Measurements from ENCODE around the gene TMEM250. TPM values are rescaled to one million over a fixed set of nuclear protein-coding genes. Genes with fewer than 3 reads are reported as not detected.

The TMEM250 gene
- total RNA-seq, 1 experiment from 2014 or later = 26.3 TPM

DNA sequence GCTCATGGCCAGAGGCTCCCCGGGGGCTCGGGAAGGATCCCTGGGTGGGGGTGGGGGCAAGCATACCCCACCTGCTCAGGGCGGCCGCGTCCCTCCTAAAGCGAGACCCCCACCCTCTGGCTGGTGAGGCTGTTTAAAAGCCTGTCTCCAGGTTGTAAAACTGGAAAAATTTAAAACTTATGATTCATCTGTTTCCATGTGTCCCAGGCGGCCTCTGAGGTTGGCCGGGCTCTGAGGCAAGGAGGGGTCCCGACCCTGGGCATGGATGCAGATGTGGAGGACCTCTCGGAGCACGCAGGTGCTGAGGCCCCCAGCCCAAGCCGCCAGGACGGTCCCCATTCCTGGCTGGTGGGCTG is 24.2 kb upstream of the TMEM250 start:
- no TSS peak for BruUV-seq (replicated peaks)
- CTCF ChIA-PET = no interaction called here
- Mint-ChIP-seq H3K4me3 (ENCODE audit: low read depth, unreplicated experiment) (no peak overlapping the region), H3K27me3 (ENCODE audit: unreplicated experiment) (peaks cover 22% of the 10 kb centered on the region), H3K36me3 (ENCODE audit: insufficient read depth, unreplicated experiment) (no peaks in the 10 kb centered on the region), H3K27ac (ENCODE audit: unreplicated experiment) (no peak overlapping the region), H3K9me3 (ENCODE audit: low read depth, unreplicated experiment) (no peaks in the 10 kb centered on the region), H3K4me1 (ENCODE audit: low read depth, unreplicated experiment) (no peaks in the 10 kb centered on the region)
- intact Hi-C loops (cut with micrococcal nuclease; ENCODE audit: unreplicated experiment) = loop anchor here (10.0 kb wide), 1 partner anchor 142 kb away; no protein-coding TSS in a partner anchor
- TF ChIP-seq, protein P1, sequence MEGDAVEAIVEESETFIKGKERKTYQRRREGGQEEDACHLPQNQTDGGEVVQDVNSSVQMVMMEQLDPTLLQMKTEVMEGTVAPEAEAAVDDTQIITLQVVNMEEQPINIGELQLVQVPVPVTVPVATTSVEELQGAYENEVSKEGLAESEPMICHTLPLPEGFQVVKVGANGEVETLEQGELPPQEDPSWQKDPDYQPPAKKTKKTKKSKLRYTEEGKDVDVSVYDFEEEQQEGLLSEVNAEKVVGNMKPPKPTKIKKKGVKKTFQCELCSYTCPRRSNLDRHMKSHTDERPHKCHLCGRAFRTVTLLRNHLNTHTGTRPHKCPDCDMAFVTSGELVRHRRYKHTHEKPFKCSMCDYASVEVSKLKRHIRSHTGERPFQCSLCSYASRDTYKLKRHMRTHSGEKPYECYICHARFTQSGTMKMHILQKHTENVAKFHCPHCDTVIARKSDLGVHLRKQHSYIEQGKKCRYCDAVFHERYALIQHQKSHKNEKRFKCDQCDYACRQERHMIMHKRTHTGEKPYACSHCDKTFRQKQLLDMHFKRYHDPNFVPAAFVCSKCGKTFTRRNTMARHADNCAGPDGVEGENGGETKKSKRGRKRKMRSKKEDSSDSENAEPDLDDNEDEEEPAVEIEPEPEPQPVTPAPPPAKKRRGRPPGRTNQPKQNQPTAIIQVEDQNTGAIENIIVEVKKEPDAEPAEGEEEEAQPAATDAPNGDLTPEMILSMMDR (IDR thresholded peaks at IDR 0.05; ENCODE audit: unreplicated experiment) = no peak
- DNase-seq = no peak

DNA sequence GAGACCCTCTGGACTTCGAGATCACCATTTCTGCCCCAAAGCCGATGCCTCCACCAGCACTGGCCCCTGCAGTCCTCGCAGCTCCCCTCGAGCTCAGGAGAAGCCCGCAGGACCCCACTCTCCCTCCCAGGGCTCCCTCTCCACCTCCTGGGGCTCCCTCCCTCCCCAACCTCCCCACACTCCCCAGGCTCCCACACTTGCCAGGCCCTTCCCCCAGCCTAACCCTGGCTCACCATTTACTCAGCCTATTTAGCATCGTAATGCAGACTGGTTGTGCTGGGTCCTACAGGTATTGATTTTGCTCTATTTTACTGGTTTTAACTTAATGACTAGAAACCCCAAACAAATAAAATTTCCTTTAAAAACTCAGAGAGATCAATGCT is 23.7 kb upstream of the TMEM250 start:
- TF ChIP-seq, protein P1 (IDR thresholded peaks at IDR 0.05; ENCODE audit: unreplicated experiment) = no peak
- Mint-ChIP-seq H3K4me3 (ENCODE audit: low read depth, unreplicated experiment) (no peak overlapping the region), H3K27me3 (ENCODE audit: unreplicated experiment) (peaks cover 22% of the 10 kb centered on the region), H3K9me3 (ENCODE audit: low read depth, unreplicated experiment) (no peaks in the 10 kb centered on the region), H3K27ac (ENCODE audit: unreplicated experiment) (no peak overlapping the region), H3K36me3 (ENCODE audit: insufficient read depth, unreplicated experiment) (no peaks in the 10 kb centered on the region), H3K4me1 (ENCODE audit: low read depth, unreplicated experiment) (peaks cover 1% of the 10 kb centered on the region)
- no peak for DNase-seq
- intact Hi-C loops (cut with micrococcal nuclease; ENCODE audit: unreplicated experiment) = loop anchor here (10.0 kb wide), 1 partner anchor 142 kb away; no protein-coding TSS in a partner anchor
- CTCF ChIA-PET = no interaction called here
- no TSS peak for BruUV-seq (replicated peaks)

GRCh38 chr9:136141682-136142413 is 23.2 kb upstream of the TMEM250 start:
- TF ChIP-seq, protein P1 (IDR thresholded peaks at IDR 0.05; ENCODE audit: unreplicated experiment) = no peak
- intact Hi-C loops (cut with micrococcal nuclease; ENCODE audit: unreplicated experiment) = loop anchor here (10.0 kb wide), 1 partner anchor 143 kb away; no protein-coding TSS in a partner anchor
- no peaks in the 10 kb centered on the region for H3K9me3 Mint-ChIP-seq (ENCODE audit: low read depth, unreplicated experiment)

GRCh38 chr9:136140966-136141365 is 22.3 kb upstream of the TMEM250 start:
- Mint-ChIP-seq H3K9me3 (ENCODE audit: low read depth, unreplicated experiment) (no peaks in the 10 kb centered on the region), H3K36me3 (ENCODE audit: insufficient read depth, unreplicated experiment) (no peaks in the 10 kb centered on the region), H3K27me3 (ENCODE audit: unreplicated experiment) (peaks cover 14% of the 10 kb centered on the region), H3K27ac (ENCODE audit: unreplicated experiment) (no peak overlapping the region), H3K4me3 (ENCODE audit: low read depth, unreplicated experiment) (no peak overlapping the region), H3K4me1 (ENCODE audit: low read depth, unreplicated experiment) (peaks cover 6% of the 10 kb centered on the region)
- no TSS peak for BruUV-seq (replicated peaks)
- no peak for DNase-seq
- CTCF ChIA-PET = no interaction called here
- TF ChIP-seq, protein P1 (IDR thresholded peaks at IDR 0.05; ENCODE audit: unreplicated experiment) = no peak
- intact Hi-C loops (cut with micrococcal nuclease; ENCODE audit: unreplicated experiment) = loop anchor here (10.0 kb wide), 1 partner anchor 144 kb away; no protein-coding TSS in a partner anchor

More at GRCh38 chr9:136141682-136142413, 23.2 kb upstream of the TMEM250 start:
- DNase-seq = no peak
- CTCF ChIA-PET = no interaction called here
- Mint-ChIP-seq H3K36me3 (ENCODE audit: insufficient read depth, unreplicated experiment) (no peaks in the 10 kb centered on the region), H3K4me3 (ENCODE audit: low read depth, unreplicated experiment) (no peak overlapping the region), H3K4me1 (ENCODE audit: low read depth, unreplicated experiment) (peaks cover 6% of the 10 kb centered on the region), H3K27ac (ENCODE audit: unreplicated experiment) (no peak overlapping the region), H3K27me3 (ENCODE audit: unreplicated experiment) (peaks cover 22% of the 10 kb centered on the region)
- BruUV-seq (replicated peaks) = no TSS peak

Measured in Calu3 (cell line).